Umbilical cord (tissue), 2 donors: ENCODE results near the gene DCDC1. TPM values are rescaled to one million over a fixed set of nuclear protein-coding genes. Genes with fewer than 3 reads are reported as not detected.
A peak's percentile ranks its signal among the peaks of the same experiment; 100 is the strongest.

Source experiments
- DNase-seq: peaks from one replicate; pipeline ENCODE4 v3.0.0-alpha.2; 2015; ENCODE audit warnings: low spot score
- total RNA-seq: library from RNA; depleted of rRNA; stranded (reverse); fragments of >200 nt; gene quantifications from one replicate; pipeline ENCODE4 v1.2.3, GENCODE V29; 2014; ENCODE audit warnings: low replicate concordance; ENCODE audit not compliant: insufficient read depth

DCDC1 gene
- total RNA-seq, 1 donor from 2014 or later = 15.4 TPM

DNA sequence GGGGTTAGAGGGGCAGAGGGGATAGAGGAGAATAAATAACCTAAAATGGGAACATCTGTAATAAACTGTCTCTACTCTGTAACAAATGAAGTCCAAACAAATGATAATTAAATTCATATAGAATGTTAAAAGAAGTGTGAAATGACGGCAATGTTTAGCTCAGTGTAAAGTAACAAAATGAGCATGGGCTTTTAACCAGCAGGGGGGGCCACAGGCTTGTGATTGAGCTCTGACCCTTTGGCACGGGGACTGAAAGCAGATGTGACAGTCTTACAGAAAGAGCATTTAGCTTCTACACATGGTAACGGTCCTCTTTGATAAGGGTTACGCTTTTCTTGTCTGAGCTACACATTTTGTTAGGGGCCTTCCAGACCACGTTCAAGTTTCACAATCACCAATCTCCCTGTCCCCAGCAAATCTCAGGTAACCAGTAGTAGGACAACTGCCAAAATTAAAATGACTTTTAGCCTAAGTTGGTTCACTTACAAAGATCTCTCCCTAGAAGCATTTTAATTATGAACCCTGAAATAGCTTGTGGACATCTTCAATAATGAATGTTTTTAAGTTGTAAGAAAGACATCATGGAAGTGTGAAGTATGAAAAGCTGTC is 262.5 kb downstream of the DCDC1 start:
- DNase-seq = peak; percentile 54

DNA sequence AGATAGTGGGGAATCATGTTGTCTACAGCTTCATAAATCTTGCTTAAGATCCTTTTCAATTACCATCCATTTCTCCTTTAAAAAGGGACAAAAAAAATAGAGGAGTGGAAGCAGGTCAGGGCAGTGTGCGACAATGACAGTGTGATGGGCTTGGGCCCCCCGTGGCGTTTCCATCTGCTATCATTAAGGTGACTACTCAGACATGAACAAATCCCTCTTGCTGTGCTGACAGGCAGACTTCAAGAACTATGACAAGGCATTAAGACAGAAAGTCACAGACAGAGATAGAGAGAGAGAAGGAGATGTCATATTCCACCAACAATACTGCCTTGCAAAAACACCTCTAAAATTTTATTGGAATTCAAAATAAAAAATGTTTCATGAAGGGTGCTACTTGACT is 263.2 kb downstream of the DCDC1 start:
- DNase-seq = no peak

DNA sequence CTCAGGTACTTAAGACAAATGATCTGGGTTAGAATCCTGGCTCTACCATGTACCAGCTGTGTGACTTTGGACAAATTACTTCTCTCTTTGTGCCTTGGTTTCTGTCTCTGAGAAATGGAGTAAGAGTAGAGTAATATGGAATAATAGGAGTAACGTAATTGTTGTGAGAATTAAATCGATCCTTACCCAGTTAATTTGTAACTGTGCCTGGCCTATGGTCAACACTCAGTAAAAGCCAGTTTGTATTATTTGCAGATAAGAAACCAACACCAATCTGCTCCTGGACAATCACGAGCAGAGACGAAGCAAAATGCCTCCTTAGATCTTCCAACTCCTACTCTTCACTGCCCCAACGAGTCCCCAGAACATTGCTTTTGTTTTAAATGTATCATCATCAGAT is 266.7 kb downstream of the DCDC1 start:
- no peak for DNase-seq

DNA sequence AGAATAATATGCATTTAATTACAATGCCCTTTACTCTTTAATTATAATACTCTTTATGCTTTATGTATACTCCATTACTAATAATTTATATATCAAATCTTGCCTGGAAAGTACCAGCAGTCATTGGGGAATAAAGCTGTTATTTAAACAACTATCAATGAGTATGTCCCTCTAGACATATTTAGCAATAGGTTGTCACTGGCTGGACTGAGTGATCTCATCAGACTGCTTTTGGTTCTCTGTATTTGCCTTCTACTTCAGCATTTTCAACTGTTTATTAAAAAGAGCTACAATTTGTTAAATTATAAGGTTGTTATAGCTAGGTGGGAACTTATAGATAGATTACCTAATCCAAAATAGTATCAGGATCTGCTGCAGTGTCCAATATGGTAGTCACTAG is 267.2 kb downstream of the DCDC1 start:
- no peak for DNase-seq

DNA sequence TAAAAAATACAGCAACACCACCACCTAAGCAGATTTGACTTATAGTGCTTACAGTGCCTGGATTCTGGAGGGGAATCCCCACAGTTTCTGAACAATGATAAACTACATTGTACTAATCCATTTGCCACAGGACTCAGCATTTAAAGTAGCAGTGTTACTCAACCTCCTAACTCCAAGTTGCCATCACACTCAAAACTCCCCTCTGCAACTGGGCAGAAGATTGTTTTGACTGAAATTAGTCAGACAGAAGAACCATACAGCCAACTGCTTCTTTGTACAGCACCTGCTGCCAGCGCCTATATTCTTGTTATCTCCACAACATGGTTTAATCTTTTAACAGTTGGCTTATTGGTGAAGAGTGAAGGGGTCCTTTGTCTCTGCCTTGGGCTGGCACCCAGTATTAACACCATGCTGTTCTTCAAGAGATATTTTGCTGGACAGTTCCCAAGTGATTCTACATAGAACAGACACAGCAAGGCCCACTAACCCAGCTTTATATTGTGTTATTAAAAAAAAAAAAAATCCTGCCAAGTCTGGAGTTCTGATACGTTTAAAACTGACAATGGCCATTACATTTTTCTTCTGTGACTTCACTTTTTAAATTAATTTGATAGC is 273.2 kb downstream of the DCDC1 start:
- no peak for DNase-seq

DNA sequence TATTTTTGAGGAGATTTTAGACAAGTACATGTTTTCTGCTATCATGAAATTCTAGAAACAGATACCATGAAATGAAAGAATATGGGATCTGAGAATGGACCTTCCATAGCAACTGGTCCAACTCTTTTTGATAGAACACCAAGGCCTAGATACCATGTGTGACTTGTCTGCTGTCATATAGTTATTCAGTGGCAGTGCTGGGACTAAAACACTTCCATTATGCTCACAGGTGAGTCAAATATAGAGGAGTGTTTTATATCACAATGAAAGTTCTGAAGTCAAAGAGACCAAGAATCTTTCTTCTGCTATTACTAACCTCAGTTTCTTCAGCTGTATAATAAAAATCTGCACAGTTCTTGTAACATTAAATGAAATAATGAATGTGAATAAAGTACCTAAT is 276.9 kb downstream of the DCDC1 start:
- no peak for DNase-seq

DNA sequence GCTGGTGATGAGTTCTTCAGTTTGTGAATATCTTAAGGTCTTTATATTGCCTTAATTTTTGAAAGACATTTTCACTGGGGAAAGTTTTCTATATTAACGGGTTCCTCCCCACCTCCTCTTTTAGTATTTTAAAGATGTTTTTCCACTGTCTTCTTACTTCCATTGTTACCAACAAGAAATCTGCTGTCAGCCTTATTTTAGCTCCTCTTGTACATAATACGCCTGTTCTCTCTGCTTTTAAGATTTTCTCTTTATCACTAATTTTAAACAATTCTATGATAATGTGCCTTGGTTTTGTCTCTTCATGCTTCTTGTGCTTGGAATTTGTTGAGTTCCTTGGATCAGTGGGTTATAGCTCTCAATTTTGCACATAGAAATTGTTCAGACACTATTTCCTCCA is 280.4 kb downstream of the DCDC1 start:
- no peak for DNase-seq

DNA sequence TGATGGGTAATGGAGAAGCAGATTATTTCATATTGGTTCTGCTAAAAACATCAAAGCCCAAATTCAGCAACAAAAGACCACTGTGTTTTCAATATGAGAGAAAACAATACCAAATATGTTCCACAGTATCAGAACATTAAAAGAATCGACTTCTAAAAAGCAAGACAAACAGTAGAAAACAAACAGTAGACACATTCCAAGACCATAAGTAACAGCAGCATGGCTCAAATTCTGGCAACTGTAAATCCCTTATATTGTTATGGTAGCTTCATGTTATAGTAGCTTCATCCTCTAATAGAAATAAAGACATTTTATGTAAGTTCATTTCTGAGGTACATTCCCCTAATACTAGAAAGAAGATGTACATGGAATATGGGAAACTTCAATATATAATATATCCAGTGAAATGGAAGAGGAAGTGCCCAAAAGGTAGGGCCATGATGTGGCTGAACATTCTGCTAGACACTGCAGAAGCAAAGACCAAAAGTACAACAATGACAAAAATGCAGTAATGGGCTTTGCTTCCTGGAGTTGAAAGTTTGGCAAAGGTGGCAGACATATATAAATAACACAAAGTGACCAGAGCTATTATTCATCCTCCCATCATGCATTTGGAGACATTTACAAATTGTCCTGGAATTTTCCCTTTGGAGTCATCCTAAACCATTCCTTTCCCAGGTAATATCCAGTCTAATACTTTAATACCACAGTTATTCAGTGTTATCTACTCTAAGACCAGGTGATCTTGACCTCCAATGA is 299.9 kb downstream of the DCDC1 start:
- no peak for DNase-seq

DNA sequence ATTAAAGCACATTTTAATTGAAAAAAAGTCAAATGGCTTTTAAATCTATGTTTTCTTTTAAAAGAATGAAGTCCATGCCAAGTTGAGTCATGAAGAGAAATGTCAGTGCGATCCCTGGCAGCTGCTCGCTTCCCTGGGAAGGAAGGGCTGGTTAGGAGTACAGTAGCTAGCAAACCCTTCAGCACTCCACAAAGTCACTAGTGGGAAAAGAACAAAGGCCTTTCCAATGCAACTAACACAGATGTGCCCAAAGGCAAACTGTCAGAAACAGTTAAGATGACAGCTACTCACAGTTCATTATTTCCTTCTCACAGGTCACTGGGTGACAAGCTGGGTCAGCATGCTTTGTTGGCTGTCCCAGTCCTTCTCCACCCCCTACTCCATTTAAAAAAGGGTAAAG is 308.7 kb downstream of the DCDC1 start:
- peak; percentile 22 for DNase-seq

DNA sequence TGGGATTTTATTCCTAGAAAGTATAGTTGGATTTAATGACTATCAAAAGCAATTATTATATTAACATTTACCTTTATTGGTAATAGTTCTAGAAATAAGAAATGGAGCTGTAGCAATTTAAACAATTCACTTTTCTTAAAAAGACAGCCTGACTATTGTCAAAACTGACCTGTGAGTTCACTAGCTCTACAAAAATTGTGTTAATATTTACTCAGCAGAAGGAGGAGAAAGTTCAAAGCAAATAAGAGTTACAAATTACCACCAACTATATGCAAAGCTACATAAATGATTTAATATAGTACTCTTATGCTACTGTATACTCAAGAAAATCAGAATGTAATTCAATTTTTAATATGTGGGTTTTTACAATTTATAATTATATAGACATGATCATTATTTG is 310.0 kb downstream of the DCDC1 start:
- DNase-seq = no peak

DNA sequence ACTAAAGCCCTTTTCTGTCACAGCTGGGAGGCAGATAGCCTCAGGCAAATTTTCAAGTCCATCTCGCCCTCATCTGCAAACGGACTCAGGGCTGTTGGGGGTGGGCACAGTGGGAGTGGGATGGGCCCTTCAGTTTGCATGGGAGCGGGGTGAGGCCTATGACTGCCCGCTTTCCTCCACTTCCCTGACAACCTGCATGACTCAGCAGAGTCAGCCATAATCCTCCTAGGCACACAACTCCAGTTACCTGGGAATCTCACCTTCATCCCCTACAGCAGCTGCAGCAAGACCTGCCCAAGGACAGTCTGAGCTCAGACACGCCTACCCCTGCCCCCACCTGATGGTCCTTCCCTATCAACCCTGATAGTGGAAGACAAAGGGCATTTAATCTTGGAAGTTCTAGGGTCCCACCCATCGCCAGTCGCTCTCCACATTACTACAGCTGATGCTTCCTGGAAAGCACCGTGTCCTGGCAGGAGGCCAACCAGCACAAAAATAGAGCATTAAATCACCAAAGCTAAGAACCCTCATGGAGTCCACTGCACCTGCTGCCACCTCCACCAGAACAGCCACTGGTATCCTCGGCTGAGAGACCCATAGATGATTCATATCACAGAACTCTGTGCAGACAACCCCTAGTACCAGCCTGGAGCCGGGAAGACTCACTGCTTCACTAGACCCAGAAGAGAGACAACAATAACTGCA is 319.3 kb downstream of the DCDC1 start:
- DNase-seq = no peak

DNA sequence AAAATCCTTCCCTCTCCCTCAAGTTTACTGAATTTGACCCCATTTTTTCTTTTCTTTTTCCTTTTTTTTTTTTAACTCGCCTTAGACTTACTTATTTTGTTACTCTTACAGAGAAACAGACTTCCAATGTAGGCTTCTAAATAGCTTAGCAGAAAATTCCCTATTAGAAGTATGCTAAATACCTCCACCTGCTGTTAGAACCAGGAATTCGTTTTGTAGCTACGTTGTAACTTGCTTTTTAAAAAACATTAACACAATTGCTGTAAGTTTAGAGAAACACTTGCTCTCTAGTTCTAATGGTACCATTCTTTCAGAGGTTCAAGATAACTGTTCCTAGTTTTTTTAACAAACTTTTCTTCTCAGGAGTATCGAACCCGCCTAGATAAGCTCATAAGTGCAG is 324.2 kb downstream of the DCDC1 start:
- DNase-seq = peak; percentile 8

DNA sequence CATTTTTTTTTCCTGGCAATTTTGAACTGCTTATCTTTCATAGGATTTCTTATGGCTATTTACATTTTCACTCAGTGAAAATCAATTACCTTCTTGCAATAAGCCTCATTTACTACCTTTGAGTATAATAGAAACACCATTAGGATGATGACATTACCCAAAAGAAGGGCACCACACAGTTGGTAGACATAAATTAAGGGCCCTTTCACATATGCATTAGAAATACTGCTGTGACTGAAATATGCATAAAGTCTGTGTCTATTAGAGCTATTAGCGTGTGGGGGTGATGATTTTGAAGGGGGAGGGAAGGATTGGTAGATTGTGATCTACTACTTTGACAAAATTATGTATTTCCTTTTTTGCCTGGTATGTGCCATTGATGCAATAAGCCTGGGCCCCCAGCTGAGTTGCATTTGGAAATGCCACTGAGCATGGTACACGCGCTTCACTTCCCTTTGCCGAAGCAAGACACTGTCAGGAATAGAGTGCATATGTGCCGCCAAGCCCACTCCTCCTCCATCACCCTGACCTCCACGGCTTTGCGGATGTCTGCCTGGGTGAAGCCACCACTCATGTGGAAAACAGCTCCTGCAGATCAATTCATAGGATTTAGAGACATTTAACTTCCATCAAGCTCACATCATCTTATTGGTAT is 339.3 kb downstream of the DCDC1 start:
- no peak for DNase-seq

DNA sequence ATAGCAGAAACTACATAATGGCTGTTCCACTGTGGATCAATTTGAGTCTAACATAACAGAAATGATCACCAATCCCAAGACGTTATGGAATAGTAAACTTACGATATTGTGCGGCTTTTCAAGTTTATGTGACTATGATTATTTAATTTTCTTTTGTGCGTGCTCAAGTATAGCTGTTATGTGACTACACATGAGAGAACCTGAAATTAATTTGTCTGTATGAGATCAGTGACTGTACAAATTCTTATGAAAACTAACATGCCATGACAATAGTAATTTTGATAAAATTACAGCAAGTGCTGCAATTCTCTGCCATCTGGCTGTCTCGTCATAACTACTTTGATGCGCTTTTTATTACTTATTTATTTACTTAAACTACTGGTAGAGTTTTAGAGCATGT is 343.2 kb downstream of the DCDC1 start:
- no peak for DNase-seq

DNA sequence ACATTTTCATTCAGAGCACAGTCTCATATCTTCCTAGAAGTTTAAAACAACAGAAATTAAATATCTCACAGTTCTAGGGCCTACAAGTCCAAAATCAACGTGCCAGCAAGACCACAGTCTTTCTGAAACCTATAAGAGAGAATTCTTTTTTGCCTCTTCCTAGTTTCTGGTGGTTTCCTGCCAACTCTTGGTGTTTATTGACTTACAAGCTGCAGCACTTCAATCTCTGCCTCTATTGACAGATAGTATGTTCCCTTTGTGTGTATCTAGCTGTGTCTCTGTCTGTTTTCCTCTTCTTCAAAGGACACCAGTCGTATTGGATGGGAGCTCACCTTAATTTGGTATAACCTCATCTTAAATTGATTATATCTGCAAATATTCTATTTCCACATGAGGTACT is 347.5 kb downstream of the DCDC1 start:
- no peak for DNase-seq

DNA sequence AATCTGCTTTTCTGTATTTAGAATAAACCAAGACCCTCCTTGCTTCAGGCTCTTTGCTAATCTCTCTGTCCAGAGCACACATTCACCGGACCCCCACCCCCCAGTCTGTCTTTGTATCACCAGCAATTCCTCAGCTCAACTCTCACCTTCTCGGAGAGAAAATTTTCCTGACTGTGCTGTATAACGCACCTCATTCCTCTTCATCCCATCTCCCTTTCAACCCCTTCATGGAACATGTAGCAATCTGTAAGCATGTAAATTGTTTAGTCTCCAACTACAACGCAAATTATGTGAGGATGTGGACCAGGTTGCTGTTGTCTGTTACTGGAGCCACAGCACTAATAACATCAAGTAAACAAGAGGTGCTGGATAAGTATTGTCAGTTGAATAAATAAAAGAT is 349.8 kb downstream of the DCDC1 start:
- DNase-seq = no peak

DNA sequence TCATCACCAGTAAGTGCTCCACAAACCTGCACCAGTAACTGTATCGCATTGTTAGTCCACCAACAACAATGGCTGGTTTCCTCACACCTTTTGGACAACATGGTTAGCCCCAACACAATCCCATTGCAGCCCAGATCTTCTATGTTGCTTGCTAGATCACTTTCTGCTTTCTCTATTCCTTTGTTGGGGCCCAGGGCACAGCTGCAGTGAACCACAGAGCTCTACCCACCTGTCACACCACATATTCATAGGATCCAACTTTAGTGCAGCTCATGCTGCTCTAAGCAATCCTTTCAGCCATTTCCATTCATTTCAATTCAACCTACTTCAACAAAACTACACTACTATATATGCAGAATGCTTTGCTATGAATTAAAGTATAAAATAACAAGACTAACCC is 364.3 kb downstream of the DCDC1 start:
- DNase-seq = no peak

DNA sequence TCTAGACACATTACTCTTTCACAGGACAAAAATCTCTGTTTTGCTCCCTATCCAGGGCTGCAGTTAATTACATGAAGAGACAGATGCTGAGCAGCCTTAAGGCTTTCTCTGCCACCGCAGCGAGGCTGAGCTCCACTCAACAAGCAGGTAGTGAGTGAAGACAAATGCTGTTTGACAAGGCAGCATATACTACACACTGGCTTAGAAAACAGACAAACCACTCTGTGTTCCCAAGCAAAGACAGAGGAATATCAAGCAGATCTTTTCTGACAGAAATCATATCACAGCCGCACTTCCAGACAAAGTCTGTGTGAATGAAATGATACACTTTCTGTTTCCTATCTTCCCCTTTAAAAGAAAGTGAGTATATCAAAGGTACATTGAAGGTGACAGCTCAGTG is 368.1 kb downstream of the DCDC1 start:
- no peak for DNase-seq

DNA sequence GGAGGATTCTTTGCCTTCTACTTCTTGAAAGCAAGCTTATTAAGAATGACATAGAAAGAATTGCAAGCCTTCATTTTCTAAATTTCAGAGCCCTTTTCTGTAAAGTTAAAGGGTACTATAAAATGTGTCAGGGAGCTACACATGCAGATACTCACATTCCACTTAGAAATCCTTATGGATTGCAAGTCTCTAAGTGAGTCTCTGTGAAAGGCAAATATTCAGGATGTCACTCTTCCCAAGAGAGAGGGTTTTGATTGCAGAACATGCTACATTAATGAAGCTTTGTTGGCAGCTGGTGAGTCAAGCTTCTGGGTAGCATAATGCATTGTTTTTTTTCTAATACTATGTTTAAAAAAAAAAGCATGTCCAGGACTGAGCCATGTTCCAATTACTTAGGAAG is 369.2 kb downstream of the DCDC1 start:
- DNase-seq = no peak

DNA sequence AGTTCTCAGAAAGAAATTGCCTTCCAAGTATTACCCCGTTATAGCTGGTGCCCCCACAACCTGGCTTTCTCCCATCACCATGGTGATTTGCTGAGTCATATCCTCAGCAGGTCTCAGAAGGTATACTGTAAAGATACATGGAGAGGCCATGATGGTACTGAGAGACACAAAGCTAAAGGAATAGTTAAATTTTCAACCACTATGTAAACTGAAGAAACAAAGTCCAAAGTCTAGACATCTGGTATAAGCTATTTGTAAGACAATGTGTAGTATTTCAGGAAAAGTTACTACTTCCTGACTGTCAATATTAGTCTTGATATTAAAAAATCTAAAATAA is 377.1 kb downstream of the DCDC1 start:
- no peak for DNase-seq

DNA sequence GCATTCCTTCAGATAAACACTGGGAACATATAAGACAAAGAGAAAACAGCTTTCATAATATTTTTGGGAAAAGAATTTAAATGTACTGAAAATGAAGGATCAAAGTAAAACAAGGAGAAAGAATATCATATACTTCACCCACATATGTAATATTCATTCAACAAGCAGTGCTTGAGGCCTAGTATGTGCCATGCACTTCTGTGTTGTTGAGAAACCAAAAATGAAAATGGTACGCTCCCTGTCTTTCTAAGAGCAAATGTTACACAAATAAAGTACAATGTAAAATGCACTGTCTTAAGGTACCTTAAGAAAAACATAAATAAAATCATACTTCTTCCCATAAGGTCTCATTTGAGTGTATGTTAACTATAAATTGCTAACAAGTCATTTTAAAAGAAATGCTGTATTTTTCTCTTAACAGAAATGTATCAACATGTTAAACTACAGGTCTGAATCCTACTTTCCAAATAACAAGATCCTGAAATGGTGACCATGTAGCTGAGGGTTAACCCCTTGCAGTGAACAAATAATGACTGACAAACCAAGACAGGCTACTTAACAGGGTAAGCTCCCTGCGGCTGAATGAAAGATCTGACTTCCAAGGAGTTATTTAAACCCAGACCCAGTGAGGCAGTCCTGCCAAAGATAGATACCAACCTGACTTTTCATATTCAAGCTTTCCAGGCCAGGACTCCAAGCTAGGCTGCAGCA is 377.6 kb downstream of the DCDC1 start:
- no peak for DNase-seq

DNA sequence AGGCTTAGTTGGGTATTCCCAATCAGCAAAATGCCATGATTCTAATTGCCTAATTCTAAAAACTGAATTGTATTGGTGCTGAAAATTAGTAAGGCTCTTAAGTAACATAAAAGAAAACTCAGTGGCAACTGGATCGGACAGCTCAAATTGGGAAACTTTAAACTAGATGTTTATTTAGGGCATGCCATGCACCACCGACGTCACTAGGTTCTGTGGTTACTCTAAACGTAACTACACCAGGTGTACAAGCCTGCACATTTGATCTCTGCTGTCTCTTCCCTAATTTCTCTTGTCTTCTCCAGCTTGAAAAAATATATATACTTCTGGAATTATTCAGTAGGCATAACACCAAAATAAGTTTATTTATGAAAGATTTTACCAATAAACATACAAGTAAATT is 378.2 kb downstream of the DCDC1 start:
- DNase-seq = no peak
